HG03064 (cell line): Measurements from ENCODE around the gene FCN1.

ENCODE experiments used
- ATAC-seq: cut with Tn5 transposase; IDR thresholded peaks from one replicate; pipeline ENCODE4 v1.9.1; 2021; ENCODE audit warnings: low read depth; ENCODE audit not compliant: unreplicated experiment

FCN1 gene

DNA sequence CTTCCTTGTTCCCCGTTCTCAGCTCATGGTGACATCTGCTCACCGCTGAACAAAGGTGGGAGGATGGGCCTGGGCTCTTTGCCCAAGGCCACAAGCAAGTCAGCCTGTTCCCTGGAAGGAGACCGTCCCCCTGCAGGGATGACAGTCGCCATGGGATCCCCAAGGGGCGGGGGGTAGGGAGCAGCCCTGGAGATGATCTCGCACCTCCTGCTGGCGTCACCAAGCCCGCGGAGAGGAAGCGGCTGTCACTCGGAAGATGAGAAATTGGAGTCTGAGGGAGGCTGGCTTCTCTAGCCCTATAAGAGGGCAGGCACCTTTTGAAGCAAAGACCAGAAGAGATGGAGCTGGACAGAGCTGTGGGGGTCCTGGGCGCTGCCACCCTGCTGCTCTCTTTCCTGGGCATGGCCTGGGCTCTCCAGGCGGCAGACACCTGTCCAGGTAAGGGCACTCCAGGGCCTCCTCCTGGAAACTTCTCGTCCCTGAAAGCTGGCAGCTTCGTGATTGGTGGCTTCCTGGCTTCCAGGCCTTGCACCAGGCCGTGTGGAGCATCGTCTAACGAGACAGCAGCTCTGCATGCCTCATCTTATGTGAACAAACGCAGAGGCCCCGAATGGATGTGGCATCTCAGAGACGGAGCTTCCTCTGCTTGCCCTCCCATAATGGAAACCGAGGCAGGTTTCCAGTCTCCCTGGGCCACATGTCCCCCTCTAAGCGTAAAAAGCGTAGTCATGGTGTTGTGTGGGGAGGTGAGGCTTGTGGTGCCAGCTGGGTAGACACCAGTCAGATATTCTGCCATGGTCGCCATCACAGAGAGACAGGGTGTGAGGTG, 37.0 kb downstream of the FCN1 start, which contains the start of gene FCN2:
TSS of gene FCN2 (plus strand) at position 327 of the 829 bp plus-strand sequence. CDS start at position 339, 12 bp downstream.
- no peak for ATAC-seq

DNA sequence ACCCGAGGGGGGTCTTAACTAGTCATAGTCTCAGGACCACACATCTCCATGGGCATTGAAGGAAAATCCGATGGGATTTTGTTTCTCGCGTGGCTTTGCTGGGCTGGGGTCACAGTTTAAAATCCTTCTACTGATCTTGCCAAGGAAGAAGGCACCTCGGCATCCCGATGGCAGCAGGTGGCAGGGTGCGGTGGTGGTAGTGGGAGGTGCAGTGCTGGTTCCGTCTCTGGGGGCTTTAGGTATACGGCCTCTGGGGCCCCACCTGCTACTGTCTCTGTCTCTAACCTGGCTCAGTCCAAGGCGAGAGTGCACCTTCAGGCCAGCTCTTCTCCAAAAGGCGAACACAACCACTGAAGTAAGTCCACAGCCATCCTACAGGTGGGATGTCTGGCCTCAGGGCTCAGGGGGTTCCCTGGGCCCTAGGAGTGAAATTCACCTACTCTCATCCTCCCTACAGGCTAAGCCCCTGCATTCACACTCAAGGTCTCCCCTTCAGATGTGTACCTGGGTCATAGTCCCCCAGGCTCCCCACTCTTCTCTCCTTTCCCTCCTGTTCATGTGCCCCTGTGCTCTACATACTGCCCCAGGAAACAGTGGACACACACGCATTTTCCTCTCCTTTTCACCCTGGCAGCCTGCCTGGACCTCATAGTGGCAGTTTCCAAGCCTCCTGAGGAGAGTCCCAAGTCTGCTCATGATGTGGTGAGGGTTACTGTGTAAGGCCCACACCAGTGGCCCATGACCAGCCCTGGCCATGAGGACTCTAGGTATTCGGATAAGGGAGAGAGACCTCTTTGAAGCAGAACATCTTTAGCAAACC, 37.8 kb downstream of the FCN1 start:
- ATAC-seq: no peak

DNA sequence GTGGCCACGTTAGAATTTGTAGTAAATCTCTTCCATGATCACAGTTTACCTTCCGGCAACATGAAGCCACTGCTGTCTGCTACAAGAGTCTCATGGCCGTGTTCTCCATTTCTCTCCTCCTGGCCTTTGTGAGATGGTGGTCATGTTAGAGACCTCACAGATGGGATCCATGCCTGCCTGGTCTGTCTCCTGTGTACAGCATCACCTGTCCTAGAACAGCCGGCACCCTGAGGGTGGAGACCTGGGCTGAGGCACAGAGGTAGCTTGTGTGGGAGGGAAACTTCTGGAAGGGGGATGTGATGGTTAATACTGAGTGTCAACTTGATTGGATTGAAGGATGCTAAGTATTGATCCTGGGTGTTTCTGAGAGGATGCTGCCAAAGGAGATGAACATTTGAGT, 40.2 kb downstream of the FCN1 start:
- no peak for ATAC-seq

DNA sequence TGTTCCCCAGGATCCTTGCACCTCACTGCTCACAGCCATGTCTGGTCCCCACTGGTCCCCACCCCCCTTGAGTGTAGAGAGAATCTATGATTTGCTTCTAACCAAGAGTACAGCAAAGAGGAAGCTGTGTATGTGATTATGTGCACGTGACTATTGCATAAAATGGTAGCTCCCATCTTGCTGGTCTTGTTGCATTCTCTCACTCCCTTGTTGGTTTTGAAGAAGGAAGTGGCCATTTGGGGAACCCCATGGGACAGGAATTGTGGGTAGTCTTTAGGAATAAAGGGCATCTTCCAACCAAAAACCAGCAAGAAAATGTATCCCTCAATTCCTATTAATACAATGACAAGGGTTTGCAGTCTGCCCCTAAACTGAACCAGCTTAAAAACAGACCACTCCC, 42.3 kb downstream of the FCN1 start:
- ATAC-seq: no peak

DNA sequence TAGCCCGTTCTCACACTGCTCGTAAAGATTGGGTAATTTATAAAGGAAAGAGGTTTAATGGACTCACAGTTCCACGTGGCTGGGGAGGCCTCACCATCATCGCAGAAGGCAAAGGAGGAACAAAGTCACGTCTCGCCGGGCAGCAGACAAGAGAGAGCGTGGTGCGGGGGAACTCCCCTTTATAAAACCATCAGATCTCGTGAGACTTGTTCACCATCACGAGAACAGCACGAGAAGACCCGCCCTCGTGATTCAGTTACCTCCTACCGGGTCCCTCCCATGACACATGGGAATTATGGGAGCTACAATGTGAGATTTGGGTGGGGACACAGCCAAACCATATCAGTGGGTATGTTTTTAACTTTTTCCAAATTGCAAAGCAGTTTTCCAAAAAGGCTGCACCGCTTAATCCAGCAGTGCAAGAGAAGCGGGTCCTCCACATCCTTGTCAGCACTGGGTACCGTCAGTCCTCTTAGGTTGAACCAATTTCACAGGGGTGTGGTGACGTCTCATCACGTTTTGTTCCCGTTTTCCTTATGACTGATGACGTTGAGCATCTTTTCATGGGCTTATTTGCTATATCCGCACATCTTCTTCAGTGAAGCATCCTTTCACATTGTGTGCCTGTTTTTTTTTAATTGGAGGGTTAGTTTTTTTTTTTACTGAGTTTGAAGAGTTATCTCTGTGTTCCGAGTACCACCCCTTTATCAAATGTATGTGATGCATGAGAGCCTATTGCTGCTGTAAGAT, 45.1 kb downstream of the FCN1 start:
- no peak for ATAC-seq

DNA sequence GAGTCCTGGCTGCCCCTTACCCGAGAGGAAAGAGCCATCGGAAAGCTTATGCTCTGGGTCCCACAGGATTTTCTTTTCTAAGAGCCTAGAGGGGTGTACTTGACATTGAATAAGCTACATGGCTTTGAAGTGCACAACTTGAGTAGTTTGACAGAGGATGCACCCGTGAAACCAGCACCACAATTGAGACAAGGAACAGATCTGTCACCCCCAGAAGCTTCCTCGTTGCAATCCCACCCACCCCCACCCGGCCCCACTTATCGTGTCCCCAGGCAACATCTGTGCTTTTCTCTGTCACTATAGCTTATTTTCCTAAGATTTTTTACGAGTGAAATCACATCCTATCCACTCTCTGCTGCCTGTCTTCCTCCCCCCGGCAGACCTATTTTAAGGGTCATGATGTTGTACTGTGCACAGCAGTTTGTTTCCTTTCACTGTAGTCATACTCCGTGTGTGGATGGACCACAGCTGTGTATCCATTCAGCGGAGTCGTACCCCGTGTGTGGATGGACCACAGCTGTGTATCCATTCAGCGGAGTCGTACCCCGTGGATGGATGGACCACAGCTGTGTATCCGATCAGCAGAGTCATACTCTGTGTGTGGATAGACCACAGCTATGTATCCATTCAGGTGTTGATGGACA, 45.9 kb downstream of the FCN1 start:
- no peak for ATAC-seq

DNA sequence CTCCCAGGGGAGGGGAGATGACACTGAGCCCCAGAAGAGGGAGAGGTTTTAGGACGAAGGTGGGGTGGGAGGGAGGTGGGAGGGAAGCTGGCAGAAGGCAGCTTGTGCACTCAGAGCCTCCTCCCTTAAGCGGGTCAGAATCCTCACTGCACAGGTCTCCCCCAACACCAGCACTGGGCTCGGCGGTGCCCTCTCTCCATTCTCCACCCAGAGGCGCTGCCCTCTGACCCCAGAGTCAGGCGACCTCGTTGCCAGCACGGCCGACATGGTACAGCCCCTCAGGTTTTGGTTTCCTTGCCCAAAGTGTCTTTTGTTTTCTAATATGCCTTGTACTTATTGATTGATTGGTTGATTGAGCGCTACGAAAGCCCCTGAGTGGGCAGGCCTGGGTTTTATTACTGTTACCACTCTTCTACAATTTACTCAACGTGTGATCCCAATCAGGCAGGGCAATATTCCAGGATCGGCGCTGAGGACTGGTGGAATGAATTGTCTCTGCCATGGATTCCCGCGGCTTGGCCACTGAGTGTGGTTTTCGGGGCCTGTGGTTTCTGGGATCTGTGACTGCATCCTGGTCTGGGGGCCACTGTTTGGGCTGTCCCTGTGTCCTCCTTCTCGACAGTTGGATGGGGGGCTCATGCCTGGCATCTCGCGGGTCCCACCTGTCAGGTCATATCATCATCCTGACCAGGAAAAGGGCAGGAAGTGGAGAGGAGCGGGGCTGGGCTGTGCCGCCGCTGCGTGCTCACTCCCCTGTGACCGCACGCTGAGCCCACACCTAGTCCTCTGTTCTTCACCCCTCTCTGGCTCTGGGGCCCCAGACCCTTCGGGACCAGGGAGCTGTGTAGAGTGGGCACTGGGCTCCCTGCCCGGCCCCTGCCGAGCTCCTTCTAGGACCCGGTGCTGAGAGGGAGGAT, 46.7 kb downstream of the FCN1 start:
- ATAC-seq: no peak

DNA sequence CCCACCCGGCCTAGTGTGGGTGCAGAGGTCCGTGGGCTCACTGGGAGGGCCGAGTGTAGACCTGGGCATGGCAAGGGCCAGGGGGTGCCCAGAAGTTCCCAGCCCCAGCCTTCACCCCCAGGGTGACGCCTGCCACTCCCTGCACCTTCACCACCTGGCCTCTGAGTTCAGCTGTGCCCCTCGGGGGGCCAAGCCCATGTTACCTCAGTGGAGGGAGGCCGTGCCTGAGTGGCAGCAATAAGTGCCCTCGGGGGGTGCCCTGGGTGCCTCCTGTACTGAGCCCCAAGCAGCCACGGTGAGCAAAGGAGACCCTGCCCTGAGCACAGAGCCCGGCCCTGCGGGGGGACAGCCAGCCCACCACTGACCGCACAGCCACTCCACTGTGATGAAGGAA, 47.4 kb downstream of the FCN1 start:
- no peak for ATAC-seq

DNA sequence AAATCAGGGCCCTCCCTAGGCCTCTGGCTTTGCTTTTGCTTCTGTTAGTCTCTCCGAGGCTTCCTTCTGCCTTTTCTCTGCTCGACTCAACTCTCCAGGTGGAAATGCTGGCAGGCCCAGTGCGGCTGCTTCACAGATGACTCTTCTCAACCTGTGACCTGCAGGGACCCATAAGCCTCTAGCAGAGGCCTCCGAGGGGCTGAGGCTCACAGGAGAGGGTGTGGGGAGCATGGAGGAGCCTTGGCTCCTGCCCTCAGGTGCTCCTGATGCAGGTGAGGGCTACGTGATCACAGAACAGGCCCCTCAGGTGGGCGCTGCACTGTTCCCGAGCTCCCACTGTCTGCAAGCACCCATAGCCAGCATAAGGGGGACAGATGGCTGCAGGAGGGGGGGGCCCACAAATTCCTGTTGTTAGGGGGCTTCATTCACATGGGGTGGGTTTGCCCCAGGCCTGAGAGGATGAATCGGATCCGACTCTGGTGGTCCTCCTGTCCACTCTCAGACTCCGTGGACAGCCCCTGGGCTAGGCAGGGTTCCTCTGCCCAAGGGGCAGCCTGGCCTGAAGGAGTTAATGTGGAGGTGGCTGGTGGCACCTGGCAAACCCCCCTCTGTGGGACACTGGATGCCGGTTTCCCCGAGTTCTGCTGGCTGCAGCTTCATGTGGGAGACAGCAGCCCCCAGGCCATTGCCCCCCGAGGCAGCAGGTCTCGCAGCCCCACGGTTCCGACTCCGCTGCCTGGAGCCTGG, 48.0 kb downstream of the FCN1 start:
- no peak for ATAC-seq

DNA sequence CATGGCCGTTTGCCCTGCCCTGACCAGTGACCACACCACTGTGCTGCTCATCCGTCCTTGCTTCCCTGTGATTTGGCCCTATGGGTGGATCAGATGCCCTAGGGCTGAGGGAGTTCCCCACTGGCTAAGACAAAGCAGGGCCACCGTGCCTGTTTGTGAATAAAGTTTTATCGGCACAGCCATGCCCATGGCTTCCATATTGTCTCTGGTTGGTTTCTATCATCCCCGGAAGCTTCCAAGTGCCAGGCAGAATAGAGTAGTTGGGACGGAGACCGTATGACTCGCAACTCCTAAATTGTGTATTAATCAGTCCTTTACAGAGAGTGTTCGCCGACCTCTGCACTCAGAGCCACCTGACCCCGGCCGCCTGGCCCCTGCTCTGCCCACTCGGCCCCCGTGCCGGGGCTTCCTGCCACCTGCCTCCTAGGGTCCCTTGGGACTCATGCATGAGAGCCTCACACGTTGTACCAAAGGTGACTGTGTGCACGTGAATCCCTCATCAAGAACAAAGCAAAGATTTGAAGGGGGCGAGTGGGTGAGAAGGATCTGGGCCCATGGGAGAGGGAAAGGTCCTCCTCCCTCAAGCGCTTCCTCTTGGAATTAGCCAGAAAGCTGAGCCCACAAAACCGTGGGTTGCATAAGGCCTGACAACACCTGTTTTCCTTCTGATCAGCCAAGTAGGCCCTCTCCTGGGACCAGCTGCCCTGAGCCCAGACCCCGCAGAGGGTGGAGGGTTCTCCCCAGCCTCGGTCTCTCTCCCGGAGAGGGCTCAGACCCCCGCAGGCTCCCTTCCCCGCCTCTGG, 48.8 kb downstream of the FCN1 start:
- no peak for ATAC-seq

DNA sequence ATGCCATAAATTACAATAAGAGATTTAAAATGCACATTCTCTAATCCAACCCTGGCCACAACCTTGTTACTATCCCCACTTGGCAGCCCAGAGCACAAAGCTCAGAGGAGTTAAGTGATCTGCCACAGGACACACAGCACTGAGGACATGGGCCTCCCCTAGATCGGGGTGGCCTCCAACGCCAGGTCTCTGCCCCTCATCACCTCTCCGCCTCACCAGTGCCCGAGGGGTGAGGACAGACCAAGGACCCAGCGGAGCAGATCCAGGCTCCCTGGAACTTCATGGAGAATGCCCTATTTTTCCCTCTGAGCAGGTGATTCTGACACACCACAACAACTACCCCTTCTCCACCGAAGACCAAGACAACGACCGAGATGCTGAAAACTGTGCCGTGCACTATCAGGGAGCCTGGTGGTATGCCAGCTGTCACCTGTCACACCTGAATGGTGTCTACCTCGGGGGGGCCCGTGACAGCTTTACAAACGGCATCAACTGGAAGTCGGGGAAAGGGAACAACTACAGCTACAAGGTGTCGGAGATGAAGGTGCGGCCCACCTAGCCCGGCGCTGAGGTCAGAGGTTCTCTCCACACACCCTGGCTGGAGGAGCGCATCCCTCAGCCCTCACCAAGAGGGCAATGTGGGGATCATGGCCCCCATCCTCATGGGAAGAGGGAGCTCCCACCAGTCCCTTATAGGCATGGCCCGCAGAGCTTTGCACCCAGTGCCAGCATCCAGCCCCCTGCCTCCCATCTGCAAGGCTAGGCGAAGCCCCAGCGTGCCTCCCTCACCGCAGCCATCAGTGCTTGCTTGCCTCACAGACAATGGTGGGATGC, 49.6 kb downstream of the FCN1 start:
- no peak for ATAC-seq

DNA sequence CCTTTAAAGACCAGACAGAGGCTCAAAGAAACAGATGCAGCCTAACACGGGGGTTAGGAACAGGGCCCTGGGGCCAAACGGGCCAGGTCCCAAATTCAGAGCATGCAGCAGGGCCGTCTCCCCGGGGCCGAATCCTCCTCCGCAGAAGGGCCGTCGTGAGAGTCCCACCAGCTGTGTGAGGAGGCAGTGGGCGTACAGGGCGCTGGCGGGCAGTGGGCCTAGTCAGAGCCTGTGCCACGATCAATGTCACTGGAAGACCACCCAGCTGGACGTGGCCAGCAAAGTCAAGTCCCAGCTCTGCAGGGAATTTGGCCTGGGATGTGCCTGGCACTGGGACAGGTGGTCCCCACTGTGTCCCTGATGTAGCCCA, 52.9 kb downstream of the FCN1 start:
- no peak for ATAC-seq

DNA sequence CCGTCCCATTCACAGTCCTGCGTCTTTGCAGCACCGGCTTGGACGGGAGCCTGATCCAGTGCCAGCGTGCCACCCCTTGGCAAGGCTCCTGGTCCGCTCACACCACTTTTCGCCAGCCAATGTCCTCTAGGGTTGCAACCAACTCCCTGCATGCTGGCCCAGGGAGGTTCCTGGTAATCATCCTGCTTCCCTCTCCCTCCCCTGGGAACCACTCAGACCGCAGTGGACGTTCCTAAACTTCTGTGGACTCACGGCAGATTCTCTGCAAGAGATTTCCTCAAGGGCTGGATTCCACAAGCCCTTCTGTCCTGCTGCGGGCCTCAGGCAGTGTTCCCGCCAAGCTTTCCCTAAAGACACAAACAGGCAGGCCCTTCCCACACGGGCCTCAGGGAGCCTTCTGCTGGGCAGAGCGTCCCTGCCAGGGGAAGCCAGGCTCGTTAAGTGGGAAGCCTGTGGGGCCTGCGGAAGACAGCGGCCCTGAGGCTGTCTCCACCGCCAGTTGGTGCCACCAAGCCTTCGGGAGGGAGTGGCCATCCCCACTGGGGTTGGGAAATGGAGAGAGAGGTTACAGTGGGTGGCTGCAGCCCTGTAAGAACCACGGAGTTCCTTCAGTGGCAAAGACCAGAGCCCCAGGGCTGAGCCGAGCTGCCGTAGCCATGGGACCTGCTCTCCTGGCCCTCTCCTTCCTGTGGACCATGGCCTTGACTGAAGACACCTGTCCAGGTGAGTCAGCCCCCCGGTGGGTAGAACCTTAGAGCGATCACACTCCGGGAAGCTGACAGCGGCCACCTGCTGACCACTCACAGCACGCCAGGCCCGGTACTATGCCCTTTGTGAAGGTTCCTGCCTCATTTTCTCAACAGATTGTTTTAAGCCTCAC, 53.5 kb downstream of the FCN1 start:
- no peak for ATAC-seq

DNA sequence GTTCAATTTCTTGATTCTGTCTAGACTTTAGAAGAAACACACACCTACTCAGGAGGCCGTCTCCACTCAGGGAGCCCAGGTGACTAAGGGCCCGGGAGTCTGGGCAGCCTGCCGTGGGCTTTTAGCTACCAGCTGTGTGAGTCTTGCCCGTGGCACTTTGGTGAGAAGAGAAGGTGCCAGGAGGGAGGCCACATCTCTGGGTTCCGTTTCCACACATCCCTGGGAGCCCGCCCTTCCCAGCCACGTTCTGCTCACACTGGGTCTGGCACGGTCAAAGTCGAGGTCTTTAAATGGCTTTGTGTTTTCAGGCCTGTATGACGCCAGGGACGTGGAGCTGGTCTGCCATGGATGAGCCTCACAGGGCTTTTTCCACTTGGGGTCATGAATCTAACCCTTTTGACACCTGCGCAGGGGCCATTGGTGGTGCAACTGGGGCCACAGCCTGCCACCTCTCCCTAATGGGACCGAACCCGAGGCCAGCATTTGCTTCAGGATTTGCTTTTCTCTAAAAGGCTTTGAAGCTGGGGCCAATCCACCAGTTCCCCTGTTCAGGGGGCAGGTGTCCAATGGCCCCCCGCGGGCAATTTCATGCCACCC, 54.3 kb downstream of the FCN1 start:
- ATAC-seq: no peak

DNA sequence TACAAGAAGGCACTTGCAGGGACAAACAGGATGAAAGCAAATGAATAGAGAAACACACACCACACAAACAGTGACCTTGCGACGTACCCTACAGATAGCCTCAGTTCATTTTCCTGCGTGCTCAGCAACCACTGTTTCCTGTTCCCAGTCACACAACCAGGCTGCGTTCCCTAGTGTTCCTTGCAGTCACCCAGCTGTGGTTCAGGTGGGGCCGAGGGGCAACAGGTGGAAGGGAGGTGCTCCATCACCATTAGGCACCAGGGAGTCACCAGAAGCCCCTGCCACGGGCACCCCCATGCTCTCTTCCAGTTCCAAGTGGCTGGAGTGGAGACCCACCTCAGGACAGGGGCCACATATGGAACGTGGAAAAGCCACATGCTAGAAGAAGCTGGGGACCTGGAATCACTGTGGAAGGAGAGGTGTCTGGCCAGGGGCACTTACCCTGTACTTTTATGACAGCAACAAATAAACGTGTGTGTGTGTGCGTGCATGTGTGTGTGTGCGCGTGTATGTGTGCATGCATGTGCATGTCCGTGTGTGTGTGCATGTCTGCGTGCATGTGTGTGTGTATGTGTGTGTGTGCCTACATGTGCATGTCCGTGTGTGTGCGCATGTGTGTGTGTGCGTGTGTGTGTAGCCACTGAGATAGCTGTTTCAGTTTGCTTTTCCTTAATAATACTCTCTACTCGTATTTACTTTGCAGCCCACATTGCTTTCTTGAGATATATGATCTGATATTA, 55.9 kb downstream of the FCN1 start:
- no peak for ATAC-seq
